HG02678 (cell line): ENCODE results near the gene SCO1.
"Not testable (repeated sequence)": the region's sequence is repeated elsewhere in the genome, so short reads cannot be mapped to it uniquely, and the experiment has no call there.

Experiments used
- ATAC-seq: cut with Tn5 transposase; IDR thresholded peaks from one replicate; pipeline ENCODE4 v1.9.1; 2021; ENCODE audit warnings: mild to moderate bottlenecking, moderate library complexity; ENCODE audit not compliant: unreplicated experiment

Gene SCO1

DNA sequence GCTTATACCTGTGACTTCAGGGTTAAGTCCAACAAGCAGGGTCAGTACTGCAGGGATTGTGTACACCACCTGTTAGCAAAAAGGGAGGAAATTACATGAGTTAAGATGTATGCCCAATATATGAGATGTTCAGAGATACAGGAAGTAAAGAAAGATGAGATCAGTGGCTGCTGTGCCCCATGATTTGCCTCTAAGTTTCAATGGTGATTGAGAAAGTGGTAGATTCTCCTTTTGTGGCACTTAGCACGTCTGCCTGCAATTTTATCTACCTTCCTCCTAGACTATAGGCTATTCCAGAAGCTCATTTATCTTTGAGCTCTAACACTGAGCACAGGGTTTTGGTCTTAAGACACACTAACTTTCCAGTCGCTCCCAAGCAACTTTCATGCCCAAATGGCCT lies 28.9 kb upstream of the SCO1 start:
- no peak for ATAC-seq

GRCh38 chr17:10725262-10725661 lies 27.9 kb upstream of the SCO1 start:
- ATAC-seq: no peak

DNA sequence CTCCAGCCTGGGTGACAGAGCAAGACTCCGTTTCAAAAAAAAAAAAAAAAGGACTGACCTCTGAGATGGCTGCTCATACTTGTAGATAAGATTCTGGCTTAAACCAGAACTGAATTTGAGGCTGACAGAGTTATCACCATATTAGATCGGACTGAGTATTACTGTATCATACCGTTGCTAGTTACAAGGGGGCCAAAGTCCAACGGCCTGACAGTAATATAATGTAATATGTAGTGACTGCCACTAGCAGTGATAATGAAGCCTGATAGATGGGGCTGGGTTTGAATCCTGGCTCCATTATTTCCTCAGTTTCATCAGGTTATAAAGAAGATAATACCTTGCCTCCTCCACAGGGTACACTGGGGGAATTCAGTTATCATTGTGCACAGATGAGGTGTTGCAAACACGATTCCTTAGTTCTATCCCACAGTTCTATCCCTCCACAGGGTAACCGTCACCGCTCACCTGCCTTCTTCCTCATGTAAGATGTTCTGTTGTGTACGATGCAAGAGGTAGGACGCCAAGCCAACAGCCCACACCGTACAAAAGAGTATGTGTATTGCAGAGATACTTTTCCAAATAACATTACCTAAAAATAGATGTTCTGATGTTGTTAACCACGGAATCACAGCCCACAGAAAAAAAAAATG lies 27.3 kb upstream of the SCO1 start:
- ATAC-seq: no peak

GRCh38 chr17:10718547-10718946 lies 21.2 kb upstream of the SCO1 start:
- no peak for ATAC-seq

- ATAC-seq: no peak
These were observed 18.9 kb upstream of the SCO1 start for GRCh38 chr17:10716218-10716617.

GRCh38 chr17:10713318-10713717 lies 16.0 kb upstream of the SCO1 start:
- no peak for ATAC-seq

GRCh38 chr17:10705727-10706126 lies 8.4 kb upstream of the SCO1 start:
- no peak for ATAC-seq

GRCh38 chr17:10702574-10702973 lies 5.2 kb upstream of the SCO1 start:
- ATAC-seq: no peak

GRCh38 chr17:10699856-10700255 lies 2.5 kb upstream of the SCO1 start:
- no peak for ATAC-seq

GRCh38 chr17:10698096-10698818 lies 924 bp upstream of the SCO1 start:
- no peak for ATAC-seq

GRCh38 chr17:10695875-10696407 lies 1.4 kb downstream of the SCO1 start:
- ATAC-seq: not testable (repeated sequence)

DNA sequence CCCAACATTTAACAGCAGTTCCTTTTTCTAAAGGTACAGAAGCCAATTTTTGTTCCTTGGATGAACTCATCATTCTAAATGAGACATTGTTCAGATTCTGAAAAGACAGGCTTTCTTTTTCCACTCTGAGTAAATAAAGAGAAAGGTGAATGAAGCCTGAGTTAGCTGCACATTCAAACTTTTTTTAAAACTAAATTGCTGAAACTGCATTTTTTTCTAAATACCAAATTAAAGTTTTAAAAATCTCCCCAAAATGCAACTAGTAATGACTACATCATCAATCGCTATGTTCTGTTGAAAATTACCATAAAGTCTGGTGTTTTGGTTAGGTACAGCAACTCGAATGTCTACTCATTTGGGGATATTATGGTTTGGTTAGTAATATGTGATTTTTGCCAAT lies 9.8 kb downstream of the SCO1 start:
- no peak for ATAC-seq

DNA sequence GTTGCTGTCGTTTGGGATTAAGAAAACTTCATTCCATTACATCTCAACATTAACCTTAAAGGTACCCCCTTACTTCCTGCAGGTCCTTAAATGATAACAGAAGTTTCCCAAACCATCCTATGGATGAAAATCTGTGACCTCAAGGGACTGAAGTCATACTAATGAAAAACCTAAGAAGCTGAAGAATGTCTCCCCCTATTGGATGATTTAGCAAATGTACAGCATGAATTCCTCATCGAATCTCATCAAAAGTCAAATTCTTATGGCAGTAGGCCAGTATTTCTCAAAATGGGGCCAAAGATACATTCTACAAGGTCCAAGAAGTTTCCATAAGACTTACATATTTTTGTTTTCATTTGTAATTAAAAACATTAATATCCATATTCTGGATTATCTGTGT lies 13.5 kb downstream of the SCO1 start:
- ATAC-seq: no peak

DNA sequence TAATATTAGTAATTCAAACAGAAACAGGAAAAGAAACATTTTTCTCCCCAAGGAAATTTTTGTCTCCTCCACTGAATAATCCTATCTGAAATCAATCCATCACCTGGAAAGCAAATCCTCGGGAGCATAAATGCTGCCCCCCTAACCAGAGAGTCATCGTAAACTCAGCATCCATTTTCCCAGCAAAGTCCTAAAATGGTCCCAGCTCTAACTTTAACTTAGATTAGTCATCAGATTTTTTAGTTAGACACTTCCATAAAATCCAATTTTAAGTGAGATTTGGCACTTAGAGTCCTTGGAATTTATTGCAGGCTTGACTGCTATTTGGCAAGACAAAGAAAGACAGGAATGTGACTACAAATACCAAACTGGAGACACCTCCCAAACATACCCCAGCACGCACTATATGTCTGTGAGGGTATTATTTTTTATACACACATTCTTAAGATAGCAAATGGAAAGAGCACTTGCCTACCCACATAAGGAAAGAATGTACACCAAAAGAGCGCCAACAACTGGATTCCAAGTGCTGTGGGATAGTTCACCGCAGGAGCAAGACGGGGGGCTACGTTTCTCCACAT lies 15.4 kb downstream of the SCO1 start:
- no peak for ATAC-seq

DNA sequence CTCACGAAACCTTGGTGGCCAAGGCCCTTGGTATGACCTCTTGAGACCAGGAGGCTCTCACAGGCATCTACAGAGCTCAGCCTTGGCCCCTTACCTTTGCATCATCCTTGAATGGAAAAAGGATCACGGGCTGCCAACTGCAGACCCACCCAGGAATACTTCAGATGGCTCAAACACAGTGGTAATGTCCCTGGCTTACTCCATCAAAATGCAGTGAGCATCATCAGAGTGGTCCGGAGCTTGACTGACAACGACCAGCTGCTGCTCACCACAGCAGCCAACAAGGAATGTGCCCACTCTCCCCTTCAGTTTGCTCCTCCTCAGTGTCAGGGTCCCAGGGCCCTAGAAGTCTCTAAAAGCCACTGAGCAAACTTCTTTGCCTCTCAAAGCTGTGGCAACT lies 22.6 kb downstream of the SCO1 start:
- no peak for ATAC-seq

- no peak for ATAC-seq
These were observed 24.0 kb downstream of the SCO1 start for GRCh38 chr17:10673312-10673711.

GRCh38 chr17:10668775-10669174 lies 28.6 kb downstream of the SCO1 start:
- ATAC-seq: no peak

GRCh38 chr17:10666906-10667305 lies 30.4 kb downstream of the SCO1 start:
- no peak for ATAC-seq

DNA sequence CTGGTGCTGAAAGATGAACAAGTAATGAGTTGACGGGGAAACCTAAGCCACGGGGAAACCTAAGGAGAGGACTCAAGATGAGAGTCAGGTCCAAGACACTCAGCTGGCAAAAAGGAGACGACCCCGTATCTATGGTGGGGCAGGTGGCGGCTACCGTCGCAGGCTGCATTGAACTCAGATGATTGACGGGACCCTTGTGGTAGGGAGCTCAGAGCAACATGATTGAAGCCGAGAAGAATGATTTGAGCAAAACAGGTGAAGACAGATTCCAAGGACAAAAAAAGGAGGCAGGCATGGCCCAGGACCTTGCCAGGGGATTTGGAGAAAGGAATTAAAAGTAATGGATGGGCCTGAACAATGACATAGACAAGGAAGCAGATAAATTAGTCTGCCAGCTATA lies 32.8 kb downstream of the SCO1 start:
- no peak for ATAC-seq

DNA sequence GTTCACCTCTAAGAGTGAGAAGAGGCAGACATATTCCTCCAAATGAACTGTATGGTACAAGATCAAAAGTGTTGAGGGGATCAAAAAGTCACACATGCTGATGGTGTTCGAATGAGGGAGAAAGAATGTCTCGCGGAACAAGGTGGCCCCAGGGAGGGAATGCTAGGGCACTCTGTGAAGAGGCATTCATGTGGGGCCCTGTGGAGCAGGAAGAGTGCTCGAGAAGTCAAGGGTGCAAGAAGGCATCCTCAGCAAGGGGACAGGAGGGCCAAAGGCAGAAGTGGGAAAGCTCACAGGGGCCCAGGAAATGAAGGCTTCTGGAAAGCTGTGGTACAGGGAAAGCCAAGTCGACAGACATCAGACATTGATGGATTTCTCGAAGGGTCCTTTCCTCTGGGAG lies 34.1 kb downstream of the SCO1 start:
- ATAC-seq: no peak

DNA sequence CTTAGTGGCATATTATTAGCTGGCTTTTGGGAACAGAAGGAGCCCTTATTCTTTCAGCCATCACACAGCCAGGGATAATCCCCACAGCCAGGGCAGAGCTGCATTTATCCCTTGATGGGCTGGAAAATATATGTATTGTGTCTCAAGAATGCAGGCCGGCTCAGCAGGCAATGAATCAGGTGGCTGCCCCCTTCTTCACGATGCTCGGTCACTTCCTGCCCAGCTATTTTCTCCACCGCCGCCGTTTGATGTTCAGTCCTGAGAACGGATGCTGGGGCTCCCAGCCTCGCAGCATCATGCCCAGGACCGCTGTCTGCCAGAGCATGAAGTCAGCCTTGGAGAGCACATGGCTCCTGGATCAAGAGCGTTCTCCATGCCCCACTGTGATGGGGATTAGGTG lies 35.9 kb downstream of the SCO1 start:
- ATAC-seq: no peak

- ATAC-seq: no peak
These were observed 39.5 kb downstream of the SCO1 start for GRCh38 chr17:10657879-10658278.
